ENCODE results near the gene VIPAS39. TPM values are rescaled to one million over a fixed set of nuclear protein-coding genes. Genes with fewer than 3 reads are reported as not detected.
A peak's percentile ranks its signal among the peaks of the same experiment; 100 is the strongest.

The VIPAS39 gene
- polyA plus RNA-seq = 26.0 TPM
- long read RNA-seq, donor 1, partial matches to known transcripts = 0 of 1 reads
- long read RNA-seq, donor 1, other reads (novel, unspliced or antisense) = 0 of 1 reads
- long read RNA-seq, donor 2, partial matches to known transcripts = 0 of 2 reads
- long read RNA-seq, donor 2, other reads (novel, unspliced or antisense) = 0 of 2 reads
- long read RNA-seq, donor 3 = 0 reads
- long read RNA-seq, donor 4 = 0 reads
- long read RNA-seq, donor 5 = 0 reads
- long read RNA-seq, donor 6, partial matches to known transcripts = 95 of 99 reads
- long read RNA-seq, donor 6, other reads (novel, unspliced or antisense) = 0 of 99 reads
- long read RNA-seq, donor 7, partial matches to known transcripts = 0 of 1 reads
- long read RNA-seq, donor 7, other reads (novel, unspliced or antisense) = 0 of 1 reads
- long read RNA-seq, donor 8, partial matches to known transcripts = 6 of 10 reads
- long read RNA-seq, donor 8, other reads (novel, unspliced or antisense) = 0 of 10 reads
- long read RNA-seq, donor 9, partial matches to known transcripts = 0 of 4 reads
- long read RNA-seq, donor 9, other reads (novel, unspliced or antisense) = 0 of 4 reads
- long read RNA-seq, donor 10, partial matches to known transcripts = 41 of 131 reads
- long read RNA-seq, donor 10, other reads (novel, unspliced or antisense) = 86 of 131 reads
- long read RNA-seq, donor 11, partial matches to known transcripts = 0 of 2 reads
- long read RNA-seq, donor 11, other reads (novel, unspliced or antisense) = 0 of 2 reads

DNA sequence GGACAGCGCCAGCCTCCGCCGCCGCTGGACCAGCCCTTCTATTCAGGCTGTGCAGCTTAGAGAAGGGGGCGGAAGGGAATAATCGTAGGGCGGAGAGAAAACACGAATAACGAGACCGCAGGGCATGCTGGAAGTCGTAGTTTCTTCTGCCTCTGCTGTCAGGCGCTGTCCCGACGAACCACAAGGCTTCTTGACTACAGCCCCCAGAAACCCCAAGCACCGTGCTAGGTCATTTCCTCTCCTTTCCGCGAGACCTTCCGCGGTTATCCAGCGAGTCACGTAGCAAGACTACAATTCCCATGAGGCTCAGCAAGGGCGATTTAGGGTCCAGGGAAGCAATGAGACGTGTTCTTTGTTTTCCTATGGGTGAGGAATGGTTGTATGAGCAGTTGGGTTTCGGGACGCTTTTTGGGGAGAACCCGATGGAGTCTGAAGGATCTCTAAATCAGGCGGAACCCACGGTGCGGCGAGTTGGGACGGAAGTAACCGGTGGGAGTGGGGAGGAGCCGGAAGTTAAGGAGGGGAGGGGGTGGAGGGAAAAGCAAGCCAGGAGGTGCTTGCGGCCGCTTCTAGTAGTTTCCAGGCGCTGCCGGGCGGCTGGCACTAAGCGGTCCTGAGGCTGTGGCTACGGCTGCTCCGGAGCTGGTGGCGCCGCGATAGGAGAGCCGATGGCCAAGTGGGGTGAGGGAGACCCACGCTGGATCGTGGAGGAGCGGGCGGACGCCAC lies at the start of gene VIPAS39, which contains the start of gene AHSA1:
Gene VIPAS39, minus strand, starts transcription at position 80 of the 727 bp plus-strand sequence. CDS start 3,499 bp downstream, outside the sequence.
Gene AHSA1, plus strand, starts transcription at position 572 of the 727 bp plus-strand sequence. Its CDS starts 97 bp downstream, at position 669.
- no CpG with 5 or more reads among the region's 50 CpGs for WGBS (ENCODE audit: insufficient coverage, low lambda C conversion rate)

DNA sequence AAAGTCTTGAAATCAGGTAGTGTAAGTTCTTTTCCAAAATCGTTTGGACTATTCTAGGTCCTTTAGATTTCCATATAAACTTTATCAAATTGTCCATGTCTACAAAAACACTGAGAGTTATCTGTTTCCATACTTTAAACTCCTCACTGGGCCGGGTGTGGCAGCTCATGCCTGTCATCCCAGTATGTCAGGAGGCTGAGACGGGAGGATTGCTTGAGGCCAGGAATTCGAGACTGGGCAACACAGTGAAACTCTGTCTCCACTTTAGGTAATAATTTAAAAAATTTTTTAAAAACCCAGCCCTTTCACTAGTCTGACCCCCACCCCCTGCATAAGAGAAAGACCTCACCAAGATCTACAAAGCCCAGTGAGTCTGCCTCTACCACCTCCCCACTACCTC lies 47.6 kb upstream of the VIPAS39 start:
- no CpG with 5 or more reads among the region's 4 CpGs for WGBS (ENCODE audit: insufficient coverage, low lambda C conversion rate)
- no peak for DNase-seq
- H3K9me3 ChIP-seq (ENCODE audit: control insufficient read depth, low read depth, low read length) = no peaks in the 10 kb centered on the region
- H3K27ac ChIP-seq (ENCODE audit: low read length) = no peak overlapping the region
- peaks cover 4% of the 10 kb centered on the region for H3K27me3 ChIP-seq (ENCODE audit: control insufficient read depth, insufficient read depth, low read length)
- H3K36me3 ChIP-seq (ENCODE audit: control insufficient read depth, insufficient read depth, low read length) = peaks cover 10% of the 10 kb centered on the region
- H3K4me3 ChIP-seq (ENCODE audit: low read length) = no peak overlapping the region
- H3K4me1 ChIP-seq (ENCODE audit: control insufficient read depth, insufficient read depth, low read length) = no peaks in the 10 kb centered on the region

More for the DNA sequence above, at the start of gene VIPAS39, which contains the start of gene AHSA1:
- Histone ChIP-seq H3K4me1 (ENCODE audit: control insufficient read depth, insufficient read depth, low read length) (peaks cover 4% of the 10 kb centered on the region), H3K9me3 (ENCODE audit: control insufficient read depth, low read depth, low read length) (no peaks in the 10 kb centered on the region), H3K27me3 (ENCODE audit: control insufficient read depth, insufficient read depth, low read length) (no peaks in the 10 kb centered on the region), H3K4me3 (ENCODE audit: low read length) (peak within 1 kb of the TSS; percentile 91), H3K36me3 (ENCODE audit: control insufficient read depth, insufficient read depth, low read length) (peaks cover 36% of the 10 kb centered on the region), H3K27ac (ENCODE audit: low read length) (peak within 1 kb of the TSS; percentile 88)
- DNase-seq = peak; percentile 99 to 100

DNA sequence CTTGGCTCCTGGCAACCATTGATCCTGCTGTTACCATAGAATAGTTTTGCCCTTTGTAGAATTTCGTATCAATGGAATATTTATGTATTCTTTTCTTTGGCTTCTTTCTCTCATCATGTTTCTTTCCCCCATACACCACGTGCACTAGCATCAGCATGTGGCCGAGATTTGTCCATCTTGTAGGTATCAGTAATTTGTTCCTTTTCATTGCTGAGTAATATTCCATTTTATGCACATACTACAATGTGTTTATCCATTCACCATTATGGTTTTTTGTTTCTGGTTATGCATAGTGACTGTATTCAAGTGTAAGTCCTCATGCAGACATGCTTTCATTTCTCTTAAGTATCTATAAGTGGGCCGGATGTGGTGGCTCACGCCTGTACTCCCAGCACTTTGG lies 45.7 kb upstream of the VIPAS39 start:
- Histone ChIP-seq H3K4me3 (ENCODE audit: low read length) (no peak overlapping the region), H3K9me3 (ENCODE audit: control insufficient read depth, low read depth, low read length) (peaks cover 4% of the 10 kb centered on the region), H3K4me1 (ENCODE audit: control insufficient read depth, insufficient read depth, low read length) (peaks cover under 1% of the 10 kb centered on the region), H3K36me3 (ENCODE audit: control insufficient read depth, insufficient read depth, low read length) (peaks cover 9% of the 10 kb centered on the region), H3K27me3 (ENCODE audit: control insufficient read depth, insufficient read depth, low read length) (peaks cover 22% of the 10 kb centered on the region), H3K27ac (ENCODE audit: low read length) (no peak overlapping the region)
- 100% methylated on average over 3 of the region's 5 CpGs for WGBS (ENCODE audit: insufficient coverage, low lambda C conversion rate)
- DNase-seq = no peak

DNA sequence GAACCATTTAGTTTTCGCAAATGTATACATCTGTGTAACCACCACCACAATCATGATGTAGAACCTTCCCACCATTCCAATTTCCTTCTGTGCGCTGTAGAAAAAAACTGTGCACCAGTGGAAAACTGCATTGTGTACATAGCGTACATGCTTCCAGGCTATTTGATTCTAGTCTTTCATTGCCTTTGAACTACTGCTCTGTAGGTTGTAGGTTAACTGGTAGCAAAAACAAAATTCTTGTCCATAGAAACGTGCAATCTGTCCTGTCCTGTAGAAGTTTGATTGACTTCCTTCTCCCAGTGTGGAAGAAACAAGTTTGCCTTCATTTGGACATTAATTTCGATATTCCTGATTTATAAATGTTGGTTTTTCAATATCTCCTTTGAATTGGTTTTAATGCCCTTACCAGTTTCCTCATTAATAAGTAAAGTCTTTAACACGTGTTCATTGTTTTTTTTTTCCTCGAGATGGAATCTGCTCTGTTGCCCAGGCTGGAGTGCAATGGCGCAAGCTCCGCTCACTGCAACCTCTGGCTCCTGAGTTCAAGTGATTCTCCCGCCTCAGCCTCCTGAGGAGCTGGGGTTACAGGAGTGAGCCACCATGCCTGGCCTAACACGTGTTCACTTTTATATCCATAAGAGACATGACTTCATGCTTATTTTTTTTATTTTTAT lies 44.8 kb upstream of the VIPAS39 start:
- Histone ChIP-seq H3K27ac (ENCODE audit: low read length) (no peak overlapping the region), H3K27me3 (ENCODE audit: control insufficient read depth, insufficient read depth, low read length) (peaks cover 30% of the 10 kb centered on the region), H3K36me3 (ENCODE audit: control insufficient read depth, insufficient read depth, low read length) (peaks cover under 1% of the 10 kb centered on the region), H3K4me3 (ENCODE audit: low read length) (no peak overlapping the region), H3K9me3 (ENCODE audit: control insufficient read depth, low read depth, low read length) (peaks cover 6% of the 10 kb centered on the region), H3K4me1 (ENCODE audit: control insufficient read depth, insufficient read depth, low read length) (peaks cover 5% of the 10 kb centered on the region)
- DNase-seq = no peak
- WGBS (ENCODE audit: insufficient coverage, low lambda C conversion rate) = 68% methylated on average over 4 of the region's 11 CpGs

DNA sequence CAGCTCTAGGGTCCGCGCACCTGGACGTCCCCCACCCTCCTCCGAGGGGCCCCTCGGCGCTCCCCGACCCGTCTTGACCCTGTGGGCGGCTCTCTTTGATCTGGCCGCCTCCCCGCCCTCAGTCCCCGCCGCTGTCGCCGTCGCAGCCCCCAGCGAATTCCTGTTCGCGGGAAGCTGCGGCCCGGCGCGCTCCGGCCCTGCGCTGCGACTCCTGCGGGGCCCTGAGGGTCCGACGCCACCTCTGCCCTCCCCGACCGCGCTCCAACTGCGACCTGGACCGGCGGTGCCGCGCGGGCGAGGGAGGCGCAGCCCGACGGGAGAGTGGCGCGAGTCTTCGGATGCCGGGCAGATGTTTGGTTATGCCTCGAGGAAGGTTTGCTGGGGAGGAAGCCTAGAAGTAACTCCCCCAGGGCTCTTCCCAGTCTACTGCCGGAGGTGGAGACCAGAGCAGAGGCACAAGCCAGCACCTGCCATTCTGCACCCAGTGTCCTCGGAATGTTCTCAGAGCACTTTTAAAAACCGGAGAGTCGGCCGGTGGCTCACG lies 41.7 kb upstream of the VIPAS39 start:
- H3K4me1 ChIP-seq (ENCODE audit: control insufficient read depth, insufficient read depth, low read length) = peaks cover 5% of the 10 kb centered on the region
- H3K27me3 ChIP-seq (ENCODE audit: control insufficient read depth, insufficient read depth, low read length) = peaks cover 34% of the 10 kb centered on the region
- WGBS (ENCODE audit: insufficient coverage, low lambda C conversion rate) = no CpG with 5 or more reads among the region's 53 CpGs
- no peaks in the 10 kb centered on the region for H3K36me3 ChIP-seq (ENCODE audit: control insufficient read depth, insufficient read depth, low read length)
- no peak overlapping the region for H3K4me3 ChIP-seq (ENCODE audit: low read length)
- peaks cover 6% of the 10 kb centered on the region for H3K9me3 ChIP-seq (ENCODE audit: control insufficient read depth, low read depth, low read length)
- DNase-seq = peak in 1 of 2 donors; percentile 28
- no peak overlapping the region for H3K27ac ChIP-seq (ENCODE audit: low read length)

DNA sequence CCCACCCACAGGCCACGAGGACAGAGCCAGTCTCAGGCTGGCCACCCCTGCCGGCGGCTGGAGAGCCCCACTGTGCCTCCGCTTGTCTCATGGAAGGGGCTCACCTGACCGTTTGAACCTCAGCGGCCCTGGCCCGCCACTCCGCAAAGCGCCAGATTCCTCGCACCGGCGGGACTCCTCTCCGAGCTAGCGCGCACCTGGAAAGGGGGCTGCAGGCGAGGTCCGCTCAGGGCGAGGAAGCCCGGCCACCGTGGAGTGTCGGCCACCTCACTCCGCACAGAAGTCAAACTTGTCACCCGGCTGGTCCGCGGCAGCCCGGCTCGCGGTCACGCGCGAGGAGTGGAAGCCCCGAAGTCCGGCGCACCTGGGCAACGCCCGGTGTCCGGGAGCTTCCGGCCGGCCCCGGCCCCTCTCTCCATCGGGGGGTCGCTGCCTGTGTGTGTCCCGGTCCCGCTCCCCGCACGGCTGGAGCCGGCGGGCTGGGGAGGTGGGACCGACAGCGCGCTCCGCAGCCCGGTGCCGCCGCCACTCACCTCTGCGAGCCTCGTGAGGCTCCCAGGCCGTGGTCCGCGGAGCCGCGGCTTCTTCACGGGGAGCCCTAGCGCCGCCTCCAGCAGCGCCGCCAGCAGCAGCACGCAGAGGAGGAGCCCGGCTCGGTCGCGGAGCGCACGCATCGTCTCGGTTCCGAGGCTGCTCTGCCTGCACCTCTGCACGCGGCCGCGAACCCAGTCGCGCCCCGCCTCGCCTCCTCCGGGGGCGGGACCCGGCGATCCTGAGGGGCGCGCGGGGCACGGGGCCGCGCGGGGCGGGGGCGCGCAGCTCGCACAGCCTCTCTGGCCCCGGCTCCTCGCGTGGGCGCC lies 40.9 kb upstream of the VIPAS39 start, which contains the start of gene ISM2:
Gene ISM2, minus strand, starts transcription at position 697 of the 860 bp plus-strand sequence. Its CDS starts 23 bp downstream, at position 674.
- peaks cover 34% of the 10 kb centered on the region for H3K27me3 ChIP-seq (ENCODE audit: control insufficient read depth, insufficient read depth, low read length)

DNA sequence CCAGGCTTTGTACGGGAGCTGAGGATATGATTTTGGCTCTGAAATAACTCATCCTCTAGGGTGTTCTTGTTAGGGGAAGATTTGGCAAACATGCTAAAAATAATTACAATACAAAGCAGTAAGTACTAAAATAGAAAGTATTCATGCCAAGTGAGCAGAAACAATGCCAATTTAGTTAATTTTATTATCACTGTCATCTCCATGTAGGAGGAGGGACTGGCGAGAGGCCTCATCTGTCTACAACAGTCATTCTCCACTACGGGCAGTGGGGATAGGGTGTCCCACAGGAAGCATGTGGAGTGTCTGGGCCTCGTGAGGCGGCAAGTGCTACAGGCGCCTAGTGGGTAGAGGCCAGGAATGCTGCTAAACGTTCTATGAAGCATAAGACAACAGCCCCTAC lies 37.9 kb upstream of the VIPAS39 start:
- DNase-seq = no peak
- no peaks in the 10 kb centered on the region for H3K36me3 ChIP-seq (ENCODE audit: control insufficient read depth, insufficient read depth, low read length)
- H3K9me3 ChIP-seq (ENCODE audit: control insufficient read depth, low read depth, low read length) = peaks cover 6% of the 10 kb centered on the region
- H3K4me3 ChIP-seq (ENCODE audit: low read length) = no peak overlapping the region
- peaks cover 5% of the 10 kb centered on the region for H3K4me1 ChIP-seq (ENCODE audit: control insufficient read depth, insufficient read depth, low read length)
- H3K27me3 ChIP-seq (ENCODE audit: control insufficient read depth, insufficient read depth, low read length) = peaks cover 33% of the 10 kb centered on the region
- no peak overlapping the region for H3K27ac ChIP-seq (ENCODE audit: low read length)
- no CpG with 5 or more reads among the region's 7 CpGs for WGBS (ENCODE audit: insufficient coverage, low lambda C conversion rate)

More for the DNA sequence above, 40.9 kb upstream of the VIPAS39 start, which contains the start of gene ISM2:
- Histone ChIP-seq H3K4me1 (ENCODE audit: control insufficient read depth, insufficient read depth, low read length) (peaks cover 5% of the 10 kb centered on the region), H3K36me3 (ENCODE audit: control insufficient read depth, insufficient read depth, low read length) (no peaks in the 10 kb centered on the region), H3K4me3 (ENCODE audit: low read length) (peak within 1 kb of the TSS; percentile 21), H3K27ac (ENCODE audit: low read length) (no peak within 1 kb of the TSS), H3K9me3 (ENCODE audit: control insufficient read depth, low read depth, low read length) (peaks cover 6% of the 10 kb centered on the region)
- DNase-seq = peak; percentile 25 to 55
- WGBS (ENCODE audit: insufficient coverage, low lambda C conversion rate) = no CpG with 5 or more reads among the region's 104 CpGs

DNA sequence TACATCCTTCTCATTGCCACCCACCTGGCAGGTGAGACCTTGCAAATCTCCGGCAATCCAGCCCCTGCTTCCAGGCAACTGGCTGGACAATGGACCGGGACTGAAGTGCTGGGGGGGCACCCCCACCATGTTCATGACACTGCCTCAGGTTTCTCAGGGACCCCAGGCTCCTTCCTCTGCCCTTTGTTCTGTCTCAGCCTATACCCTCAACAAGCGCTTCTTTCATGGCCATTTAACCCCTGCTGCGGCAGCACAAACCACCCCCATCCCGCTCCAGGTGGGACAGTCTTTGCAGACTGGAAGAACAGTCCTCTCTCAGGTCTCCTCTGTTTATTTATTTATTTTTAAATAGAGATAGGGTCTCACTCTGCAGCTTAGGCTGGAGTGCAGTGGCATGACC lies 33.7 kb upstream of the VIPAS39 start:
- Histone ChIP-seq H3K36me3 (ENCODE audit: control insufficient read depth, insufficient read depth, low read length) (no peaks in the 10 kb centered on the region), H3K27me3 (ENCODE audit: control insufficient read depth, insufficient read depth, low read length) (no peaks in the 10 kb centered on the region), H3K4me3 (ENCODE audit: low read length) (no peak overlapping the region), H3K27ac (ENCODE audit: low read length) (no peak overlapping the region), H3K9me3 (ENCODE audit: control insufficient read depth, low read depth, low read length) (no peaks in the 10 kb centered on the region), H3K4me1 (ENCODE audit: control insufficient read depth, insufficient read depth, low read length) (no peaks in the 10 kb centered on the region)
- WGBS (ENCODE audit: insufficient coverage, low lambda C conversion rate) = no CpG with 5 or more reads among the region's 5 CpGs
- DNase-seq = no peak
